Left lobe of liver (tissue), 2 donors: Measurements from ENCODE around the gene PCBP3. TPM values are rescaled to one million over a fixed set of nuclear protein-coding genes. Genes with fewer than 3 reads are reported as not detected.

Source experiments
- ATAC-seq: fragments of 200-7000 bp; cut with Tn5 transposase; one replicate; pipeline ENCODE4 v1.9.1; 2020; ENCODE audit warnings: mild to moderate bottlenecking, moderate library complexity
- DNase-seq: peaks from one replicate; pipeline ENCODE4 v3.0.0-alpha.2; 2020; ENCODE audit warnings: low spot score
- total RNA-seq: library from RNA; stranded (reverse); gene quantifications from one replicate; pipeline ENCODE4 v1.2.1, GENCODE V29; 2021
- donor health status: DM: no; HTN: no; CAD: no; lungs with moderate emphysema.
- donor health status: DM: no; HTN: yes; CAD: no.

Gene PCBP3
- total RNA-seq, 1 donor from 2014 or later, result 0.83 TPM

- no peak for ATAC-seq
- DNase-seq, result no peak
Observed at GRCh38 chr21:45776971-45777370, 133.4 kb downstream of the PCBP3 start.

DNA sequence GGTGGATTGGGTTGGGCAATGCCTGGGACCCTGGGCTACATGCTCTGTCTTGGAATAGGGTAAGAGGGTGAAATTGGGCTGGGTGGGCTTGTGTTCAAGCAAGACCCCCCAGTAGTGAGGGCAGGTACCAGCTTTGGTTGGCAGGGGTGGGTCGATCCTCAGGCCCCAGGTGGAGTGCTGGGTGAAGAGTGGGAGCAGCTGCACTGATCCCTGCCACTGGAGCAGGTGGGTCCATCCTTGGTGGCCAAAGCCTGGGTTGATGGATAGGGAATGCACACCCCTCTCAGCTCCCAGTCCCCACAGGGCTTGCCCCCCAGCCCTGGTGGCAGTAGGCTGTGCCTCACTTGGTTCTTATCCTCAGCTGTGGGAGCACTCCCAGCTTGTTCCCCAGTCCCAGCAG lies 135.2 kb downstream of the PCBP3 start:
- ATAC-seq (no peak), DNase-seq (no peak)

- ATAC-seq, result no peak
Observed at GRCh38 chr21:45779226-45779625, 135.7 kb downstream of the PCBP3 start.

DNA sequence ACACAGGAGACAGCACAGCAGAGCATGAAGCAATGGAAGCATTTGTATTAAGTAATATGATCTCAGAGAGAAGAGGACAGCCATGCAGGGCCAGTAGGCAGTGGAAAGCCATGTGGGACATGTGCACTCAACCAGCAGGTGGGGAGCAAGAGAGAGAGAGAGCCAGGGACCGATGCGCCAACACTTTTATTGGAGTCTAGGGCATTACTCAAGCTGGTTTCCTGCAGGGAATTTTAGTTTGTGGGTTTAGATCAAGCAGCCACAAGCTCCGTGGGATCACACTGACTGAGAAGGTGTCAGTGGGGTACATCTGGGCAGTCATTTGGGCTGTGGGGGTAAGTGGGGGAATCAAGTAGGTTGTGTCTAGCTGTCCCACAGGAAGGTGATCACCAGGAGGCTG lies 137.1 kb downstream of the PCBP3 start:
- DNase-seq (no peak), ATAC-seq (no peak)

More at GRCh38 chr21:45779226-45779625, 135.7 kb downstream of the PCBP3 start:
- DNase-seq, result no peak

DNA sequence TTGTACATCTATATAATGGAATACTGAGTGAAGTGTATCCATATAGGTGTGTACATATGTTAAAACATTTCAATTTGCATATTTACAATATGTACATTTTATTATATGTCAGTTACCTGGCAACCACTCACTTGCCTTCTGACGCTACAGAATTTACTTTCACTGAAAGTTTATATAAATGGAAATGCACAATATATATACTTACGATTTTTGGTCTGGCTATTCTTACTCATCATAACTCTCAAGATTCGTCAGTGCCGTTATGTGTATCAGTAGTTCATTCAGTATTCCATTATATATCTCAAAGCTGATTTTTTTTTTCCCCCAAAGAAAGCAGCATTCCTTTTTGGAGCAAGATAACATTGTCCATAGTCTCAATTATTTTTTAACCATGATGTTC lies 138.2 kb downstream of the PCBP3 start:
- no peak for DNase-seq

DNA sequence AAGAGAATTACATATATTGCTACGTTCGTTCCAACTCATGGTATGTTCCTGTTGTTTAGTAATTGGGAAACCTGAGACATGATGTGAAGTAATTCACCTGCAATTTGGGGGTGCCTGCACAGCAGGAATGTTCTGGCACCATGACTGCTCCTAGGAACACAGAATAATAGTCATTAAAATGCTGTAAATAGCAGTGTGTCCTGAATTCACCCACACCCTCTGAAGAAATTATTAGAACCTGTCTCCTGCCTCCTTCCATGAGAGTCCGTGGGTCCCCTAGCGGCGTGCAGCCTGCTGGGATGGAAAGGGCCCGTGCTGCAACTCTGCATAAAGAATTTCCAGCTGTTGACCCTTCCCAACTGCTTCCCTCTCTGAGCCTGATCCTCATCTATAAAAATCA lies 143.1 kb downstream of the PCBP3 start:
- ATAC-seq (no peak), DNase-seq (no peak)

More for the DNA sequence above, 138.2 kb downstream of the PCBP3 start:
- ATAC-seq, result no peak

GRCh38 chr21:45787371-45787770 lies 143.8 kb downstream of the PCBP3 start:
- ATAC-seq, result no peak
- no peak for DNase-seq

- ATAC-seq (no peak), DNase-seq (no peak)
Observed at GRCh38 chr21:45788198-45788597, 144.7 kb downstream of the PCBP3 start.

DNA sequence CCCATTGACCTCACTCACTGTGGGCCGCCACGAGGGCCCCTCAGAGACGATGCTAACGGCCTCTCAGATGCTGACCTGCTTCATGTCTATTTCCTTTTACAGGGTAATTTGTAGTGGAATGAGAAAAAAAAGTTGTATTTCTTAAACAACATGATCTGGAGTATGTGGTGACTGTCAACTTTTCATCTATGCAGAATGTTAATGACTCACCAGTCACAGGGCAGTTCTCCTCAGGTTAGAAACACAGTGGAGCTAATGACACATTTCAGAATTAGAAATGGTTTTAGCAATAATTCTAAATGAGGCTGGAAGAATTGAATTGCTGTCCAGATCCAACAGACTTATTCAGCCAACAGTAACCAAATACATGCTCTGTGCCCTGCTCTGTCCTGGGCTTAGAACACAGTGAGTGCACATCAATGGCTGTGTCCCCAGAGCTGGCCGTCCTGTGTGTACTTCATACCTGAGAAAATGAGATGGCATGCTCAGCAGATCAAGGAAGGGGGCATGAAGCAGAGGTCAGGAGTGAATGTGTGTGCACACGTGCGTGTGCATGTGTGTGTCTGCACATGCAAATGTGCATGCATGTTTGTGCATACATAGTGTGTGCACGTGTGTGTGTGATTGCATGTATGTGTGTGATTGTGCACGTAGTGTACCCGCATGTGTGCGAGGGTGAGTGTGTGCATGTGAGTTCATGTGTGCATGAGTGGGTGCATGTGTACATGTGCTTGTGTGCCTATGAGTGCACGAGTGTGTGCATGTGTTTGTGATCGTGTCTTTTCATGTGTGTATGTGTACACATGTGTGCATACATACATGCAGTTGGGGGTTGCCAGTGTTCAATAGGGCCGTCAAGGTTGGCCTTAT lies 145.3 kb downstream of the PCBP3 start:
- DNase-seq (no peak), ATAC-seq (no peak)

DNA sequence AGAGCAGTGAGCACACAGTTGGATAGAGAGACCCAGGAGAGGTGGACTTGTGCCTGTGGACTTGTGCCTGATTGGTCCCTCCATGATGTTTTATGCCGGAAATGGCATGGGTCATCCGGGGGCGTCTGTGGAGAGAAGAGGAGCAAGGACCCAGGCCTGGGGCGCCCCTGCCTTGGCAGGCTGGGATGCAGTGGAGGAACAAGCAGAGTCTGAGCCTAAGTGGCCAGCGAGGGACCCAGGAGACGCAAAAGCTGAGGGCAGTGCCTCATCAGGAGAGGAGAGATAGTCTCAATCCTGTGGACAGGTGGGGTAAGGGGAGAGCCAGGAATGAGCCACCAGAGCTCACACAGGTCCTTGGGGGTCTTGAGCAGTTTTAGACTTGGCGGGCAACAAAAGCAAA lies 146.9 kb downstream of the PCBP3 start:
- no peak for ATAC-seq
- no peak for DNase-seq

GRCh38 chr21:45791562-45792418 lies 148.3 kb downstream of the PCBP3 start:
- DNase-seq (no peak), ATAC-seq (no peak)

GRCh38 chr21:45792682-45793383 lies 149.3 kb downstream of the PCBP3 start:
- ATAC-seq (no peak), DNase-seq (no peak)

- ATAC-seq (peak; percentile 26), DNase-seq (no peak)
Observed at GRCh38 chr21:45794027-45794426, 150.5 kb downstream of the PCBP3 start.

DNA sequence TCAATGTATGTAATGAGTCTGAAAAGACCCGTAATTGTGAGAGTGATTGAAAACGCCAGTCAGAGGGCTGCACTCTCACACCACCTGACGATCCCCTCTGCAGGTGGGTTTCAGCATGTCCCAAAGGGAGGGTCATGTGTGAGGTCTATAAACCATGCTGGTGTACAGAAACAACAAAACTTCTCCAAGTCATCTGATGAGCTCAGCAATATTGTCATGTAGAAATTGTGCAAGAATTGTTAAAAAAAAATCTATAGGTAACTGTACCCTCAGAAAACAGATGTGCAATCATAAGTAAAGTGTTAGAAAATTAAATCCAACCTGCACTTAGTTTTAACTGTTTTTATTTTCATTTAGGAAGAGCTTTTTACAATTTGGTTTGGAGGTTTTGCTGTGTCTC lies 152.5 kb downstream of the PCBP3 start:
- no peak for ATAC-seq
- DNase-seq, result no peak

DNA sequence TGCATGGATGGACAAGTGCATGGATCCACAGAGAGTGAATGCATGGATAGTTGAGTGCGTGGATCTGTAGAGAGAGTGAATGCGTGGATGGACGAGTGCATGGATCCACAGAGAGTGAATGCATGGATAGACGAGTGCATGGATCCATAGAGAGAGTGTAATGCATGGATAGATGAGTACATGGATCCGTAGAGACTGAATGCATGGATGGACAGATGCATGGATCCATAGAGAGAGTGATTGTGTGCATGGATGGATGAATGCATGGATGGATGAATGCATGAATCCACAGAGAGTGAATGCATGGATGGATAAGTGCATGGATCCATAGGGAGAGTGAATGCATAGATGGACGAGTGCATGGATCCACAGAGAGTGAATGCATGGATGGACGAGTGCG lies 153.8 kb downstream of the PCBP3 start:
- ATAC-seq (no peak), DNase-seq (no peak)

DNA sequence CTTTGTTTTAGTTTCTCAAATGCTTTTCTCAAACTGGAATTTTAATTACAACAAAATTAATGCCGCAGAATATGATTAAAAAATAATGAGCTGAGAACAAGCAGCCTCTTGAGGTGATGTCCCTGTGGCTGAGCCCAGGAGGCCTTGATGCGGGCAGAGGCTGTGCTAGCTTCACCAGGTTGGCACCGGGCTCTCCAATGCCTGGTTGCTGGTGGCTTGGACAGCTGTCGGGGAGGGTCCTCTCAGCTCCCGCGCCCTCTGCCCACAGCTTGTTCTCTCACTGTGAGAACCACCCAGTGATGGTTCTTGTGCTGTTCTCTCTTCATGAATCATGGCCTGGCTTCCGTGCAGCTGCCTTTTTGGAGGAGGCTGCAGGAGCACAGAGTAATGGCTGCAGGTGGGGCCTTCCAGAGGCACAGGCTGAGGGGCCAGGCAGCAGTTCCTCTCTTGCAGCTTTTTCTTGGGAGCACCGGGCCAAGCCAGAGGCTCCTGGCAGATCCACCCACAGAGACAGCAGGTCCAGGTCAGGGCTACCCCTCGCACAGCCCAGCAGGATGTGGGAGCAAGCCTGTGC lies 156.3 kb downstream of the PCBP3 start:
- no peak for DNase-seq
- no peak for ATAC-seq

- no peak for DNase-seq
- no peak for ATAC-seq
Observed at GRCh38 chr21:45800339-45801080, 157.0 kb downstream of the PCBP3 start.

GRCh38 chr21:45801129-45801964 lies 157.8 kb downstream of the PCBP3 start:
- no peak for ATAC-seq
- DNase-seq, result no peak

- DNase-seq (no peak), ATAC-seq (no peak)
Observed at GRCh38 chr21:45801989-45802388, 158.5 kb downstream of the PCBP3 start.
